ENCODE results near the gene HBZ. TPM values are rescaled to one million over a fixed set of nuclear protein-coding genes. Genes with fewer than 3 reads are reported as not detected.
A peak's percentile ranks its signal among the peaks of the same experiment; 100 is the strongest.

HBZ gene
- total RNA-seq, 1 donor from 2014 or later = not detected

GRCh38 chr16:164827-165538 lies 12.5 kb downstream of the HBZ start:
- DNase-seq (no peak), ATAC-seq (peak; percentile 33 to 40)
- no peak overlapping the region for H3K27ac ChIP-seq
- H3K4me1 ChIP-seq = peaks cover 19% of the 10 kb centered on the region
- H3K27me3 ChIP-seq (ENCODE audit: low read depth) = peaks cover 61% of the 10 kb centered on the region
- no peaks in the 10 kb centered on the region for H3K36me3 ChIP-seq
- no peak for TF ChIP-seq CTCF (IDR thresholded peaks at IDR 0.05)
- no peaks in the 10 kb centered on the region for H3K9me3 ChIP-seq
- H3K4me3 ChIP-seq = peak overlapping the region; percentile 14
- intact Hi-C loops (cut with DNase I) = no loop called here

- peak within 1 kb of the TSS; percentile 14 for H3K4me3 ChIP-seq
- H3K36me3 ChIP-seq = no peaks in the 10 kb centered on the region
- H3K9me3 ChIP-seq = no peaks in the 10 kb centered on the region
- intact Hi-C loops (cut with DNase I) = no loop called here
- ATAC-seq (no peak), DNase-seq (no peak)
- H3K27ac ChIP-seq = no peak within 1 kb of the TSS
- TF ChIP-seq CTCF (IDR thresholded peaks at IDR 0.05) = no peak
- H3K4me1 ChIP-seq = peaks cover 19% of the 10 kb centered on the region
- H3K27me3 ChIP-seq (ENCODE audit: low read depth) = peaks cover 69% of the 10 kb centered on the region
Measured at GRCh38 chr16:165539-166374, 13.3 kb downstream of the HBZ start, which contains the start of gene HBM. TSS of gene HBM (plus strand) at chr16:165978. CDS start at chr16:165998, 20 bp downstream.

- Histone ChIP-seq H3K36me3 (no peaks in the 10 kb centered on the region), H3K4me1 (peaks cover 19% of the 10 kb centered on the region), H3K27me3 (ENCODE audit: low read depth) (peaks cover 77% of the 10 kb centered on the region), H3K27ac (no peak overlapping the region), H3K4me3 (no peak overlapping the region), H3K9me3 (no peaks in the 10 kb centered on the region)
- no peak for TF ChIP-seq CTCF (IDR thresholded peaks at IDR 0.05)
- ATAC-seq (no peak), DNase-seq (no peak)
- intact Hi-C loops (cut with DNase I) = no loop called here
Measured at GRCh38 chr16:166375-167121, 14.1 kb downstream of the HBZ start.

GRCh38 chr16:167122-167690 lies 14.8 kb downstream of the HBZ start:
- H3K27ac ChIP-seq = no peak overlapping the region
- TF ChIP-seq CTCF (IDR thresholded peaks at IDR 0.05) = no peak
- peaks cover 73% of the 10 kb centered on the region for H3K27me3 ChIP-seq (ENCODE audit: low read depth)
- H3K9me3 ChIP-seq = no peaks in the 10 kb centered on the region
- intact Hi-C loops (cut with DNase I) = no loop called here
- DNase-seq (no peak), ATAC-seq (no peak)
- peaks cover 19% of the 10 kb centered on the region for H3K4me1 ChIP-seq
- no peaks in the 10 kb centered on the region for H3K36me3 ChIP-seq
- no peak overlapping the region for H3K4me3 ChIP-seq

- Histone ChIP-seq H3K9me3 (no peaks in the 10 kb centered on the region), H3K4me3 (no peak overlapping the region), H3K27me3 (ENCODE audit: low read depth) (peaks cover 71% of the 10 kb centered on the region), H3K36me3 (no peaks in the 10 kb centered on the region), H3K27ac (no peak overlapping the region), H3K4me1 (peaks cover 19% of the 10 kb centered on the region)
- intact Hi-C loops (cut with DNase I) = no loop called here
- no peak for TF ChIP-seq CTCF (IDR thresholded peaks at IDR 0.05)
- DNase-seq = no peak
- no peak for ATAC-seq
Measured at GRCh38 chr16:168424-168823, 16.0 kb downstream of the HBZ start.
